CD4-positive, alpha-beta T cell treated with Interleukin-15 for 1 hour (primary cell): ENCODE data around the gene LTBP2.
"Not testable (repeated sequence)": the region's sequence is repeated elsewhere in the genome, so short reads cannot be mapped to it uniquely, and the experiment has no call there.

Experiments
- DNase-seq: peaks from one replicate; pipeline ENCODE4 v3.0.0-alpha.2; 2020

Gene LTBP2

GRCh38 chr14:74547331-74547927 is 64.6 kb downstream of the LTBP2 start:
- no peak for DNase-seq

GRCh38 chr14:74546416-74546815 is 65.6 kb downstream of the LTBP2 start:
- DNase-seq: no peak

GRCh38 chr14:74545386-74545785 is 66.7 kb downstream of the LTBP2 start:
- DNase-seq: no peak

- DNase-seq: peak; percentile 12
Measured at GRCh38 chr14:74543771-74544438, 68.1 kb downstream of the LTBP2 start.

- peak; percentile 5 for DNase-seq
Measured at GRCh38 chr14:74542056-74542685, 69.9 kb downstream of the LTBP2 start.

- no peak for DNase-seq
Measured at GRCh38 chr14:74541225-74541624, 70.8 kb downstream of the LTBP2 start.

- peak; percentile 0 for DNase-seq
Measured at GRCh38 chr14:74539503-74539902, 72.5 kb downstream of the LTBP2 start.

- no peak for DNase-seq
Measured at GRCh38 chr14:74538411-74539391, 73.3 kb downstream of the LTBP2 start.

- not testable (repeated sequence) for DNase-seq
Measured at GRCh38 chr14:74536336-74536735, 75.7 kb downstream of the LTBP2 start.

- DNase-seq: no peak
Measured at GRCh38 chr14:74535756-74536325, 76.2 kb downstream of the LTBP2 start.

- no peak for DNase-seq
Measured at GRCh38 chr14:74533576-74533975, 78.5 kb downstream of the LTBP2 start.

- DNase-seq: no peak
Measured at GRCh38 chr14:74532246-74532645, 79.8 kb downstream of the LTBP2 start.

- DNase-seq: no peak
Measured at GRCh38 chr14:74531467-74531866, 80.6 kb downstream of the LTBP2 start.

- no peak for DNase-seq
Measured at GRCh38 chr14:74531006-74531405, 81.0 kb downstream of the LTBP2 start.

- no peak for DNase-seq
Measured at GRCh38 chr14:74528886-74529285, 83.2 kb downstream of the LTBP2 start.

- DNase-seq: no peak
Measured at GRCh38 chr14:74528406-74528805, 83.6 kb downstream of the LTBP2 start.

GRCh38 chr14:74527736-74528280 is 84.2 kb downstream of the LTBP2 start:
- DNase-seq: no peak

- DNase-seq: no peak
Measured at GRCh38 chr14:74526854-74527585, 85.0 kb downstream of the LTBP2 start.

GRCh38 chr14:74525361-74525851 is 86.6 kb downstream of the LTBP2 start:
- no peak for DNase-seq

GRCh38 chr14:74524812-74525135 is 87.3 kb downstream of the LTBP2 start:
- no peak for DNase-seq

- no peak for DNase-seq
Measured at GRCh38 chr14:74524076-74524811, 87.8 kb downstream of the LTBP2 start.
